ENCODE data around the gene KRT71. TPM values are rescaled to one million over a fixed set of nuclear protein-coding genes. Genes with fewer than 3 reads are reported as not detected.

KRT71 gene
- total RNA-seq, 2 experiments from 2014 or later, result not detected

Other genes starting within 250 kb of the KRT71 start
- not detected in 2 replicates for gene KRT83, start 231.7 kb downstream of the KRT71 start, total RNA-seq (2014; rRNA removed; shearing (Covaris generic))
- not detected in 2 replicates for gene KRT83, start 231.7 kb downstream of the KRT71 start, total RNA-seq (2022)
- not detected in 2 replicates for gene KRT85, start 185.7 kb downstream of the KRT71 start, total RNA-seq (2014; rRNA removed; shearing (Covaris generic))
- not detected in 2 replicates for gene KRT85, start 185.7 kb downstream of the KRT71 start, total RNA-seq (2022)
- not detected in 2 replicates for gene KRT84, start 167.5 kb downstream of the KRT71 start, total RNA-seq (2014; rRNA removed; shearing (Covaris generic))
- not detected in 2 replicates for gene KRT84, start 167.5 kb downstream of the KRT71 start, total RNA-seq (2022)
- not detected in 2 replicates for gene KRT82, start 146.8 kb downstream of the KRT71 start, total RNA-seq (2014; rRNA removed; shearing (Covaris generic))
- not detected in 2 replicates for gene KRT82, start 146.8 kb downstream of the KRT71 start, total RNA-seq (2022)
- gene KRT75, start 118.8 kb downstream of the KRT71 start, total RNA-seq (2014; rRNA removed; shearing (Covaris generic)), result not detected in 2 replicates
- gene KRT75, start 118.8 kb downstream of the KRT71 start, total RNA-seq (2022), result not detected in 2 replicates
- gene KRT6B, start 101.0 kb downstream of the KRT71 start, total RNA-seq (2014; rRNA removed; shearing (Covaris generic)), result not detected in 2 replicates
- gene KRT6B, start 101.0 kb downstream of the KRT71 start, total RNA-seq (2022), result not detected in 2 replicates
- gene KRT6C, start 79.3 kb downstream of the KRT71 start, total RNA-seq (2014; rRNA removed; shearing (Covaris generic)), result not detected in 2 replicates
- not detected in 2 replicates for gene KRT6C, start 79.3 kb downstream of the KRT71 start, total RNA-seq (2022)
- gene KRT6A, start 59.9 kb downstream of the KRT71 start, total RNA-seq (2014; rRNA removed; shearing (Covaris generic)), result not detected in 2 replicates
- gene KRT6A, start 59.9 kb downstream of the KRT71 start, total RNA-seq (2022), result 0.74 and 1.2 TPM in 2 replicates
- gene KRT5, start 32.8 kb downstream of the KRT71 start, total RNA-seq (2014; rRNA removed; shearing (Covaris generic)), result not detected in 2 replicates
- 0.74 and 0.91 TPM in 2 replicates for gene KRT5, start 32.8 kb downstream of the KRT71 start, total RNA-seq (2022)
- gene KRT74, start 20.7 kb upstream of the KRT71 start, total RNA-seq (2014; rRNA removed; shearing (Covaris generic)), result not detected in 2 replicates
- gene KRT74, start 20.7 kb upstream of the KRT71 start, total RNA-seq (2022), result not detected in 2 replicates
- gene KRT72, start 48.3 kb upstream of the KRT71 start, total RNA-seq (2014; rRNA removed; shearing (Covaris generic)), result not detected in 2 replicates
- not detected in 2 replicates for gene KRT72, start 48.3 kb upstream of the KRT71 start, total RNA-seq (2022)
- gene KRT73, start 65.4 kb upstream of the KRT71 start, total RNA-seq (2014; rRNA removed; shearing (Covaris generic)), result not detected in 2 replicates
- not detected in 2 replicates for gene KRT73, start 65.4 kb upstream of the KRT71 start, total RNA-seq (2022)
- not detected in 2 replicates for gene KRT2, start 99.1 kb upstream of the KRT71 start, total RNA-seq (2014; rRNA removed; shearing (Covaris generic))
- gene KRT2, start 99.1 kb upstream of the KRT71 start, total RNA-seq (2022), result not detected in 2 replicates
- not detected in 2 replicates for gene KRT1, start 127.3 kb upstream of the KRT71 start, total RNA-seq (2014; rRNA removed; shearing (Covaris generic))
- not detected in 2 replicates for gene KRT1, start 127.3 kb upstream of the KRT71 start, total RNA-seq (2022)
- not detected in 2 replicates for gene KRT77, start 150.4 kb upstream of the KRT71 start, total RNA-seq (2014; rRNA removed; shearing (Covaris generic))
- not detected in 2 replicates for gene KRT77, start 150.4 kb upstream of the KRT71 start, total RNA-seq (2022)
- not detected in 2 replicates for gene KRT76, start 224.2 kb upstream of the KRT71 start, total RNA-seq (2014; rRNA removed; shearing (Covaris generic))
- not detected in 2 replicates for gene KRT76, start 224.2 kb upstream of the KRT71 start, total RNA-seq (2022)
- not detected in 2 replicates for gene KRT3, start 243.0 kb upstream of the KRT71 start, total RNA-seq (2014; rRNA removed; shearing (Covaris generic))
- not detected in 2 replicates for gene KRT3, start 243.0 kb upstream of the KRT71 start, total RNA-seq (2022)